GM12878 (cell line): ENCODE data around the gene DVL2. TPM values are rescaled to one million over a fixed set of nuclear protein-coding genes. Genes with fewer than 3 reads are reported as not detected.

Experiments used
- ATAC-seq: fragments of 200-7000 bp; cut with Tn5 transposase; 3 replicates; pipeline ENCODE4 v1.9.1; 2020; ENCODE audit warnings: mild to moderate bottlenecking, moderate library complexity
- BruUV-seq: library from RNA; stranded (reverse); fragments of 400-500 nt; replicated peaks from 2 replicates; lab custom pipeline; 2021; lab: Mats Ljungman, UMichigan
- CTCF ChIA-PET: fragments of 300-600 bp; sonication (Branson Sonifier 250); formaldehyde crosslinking; extraction: SDS; loops from one replicate; lab custom pipeline; 2021; ENCODE audit warnings: inconsistent platforms; lab: Yijun Ruan, JAX
- POLR2A ChIA-PET: fragments of 350-600 bp; formaldehyde crosslinking; extraction: SDS; loops from one replicate; lab custom pipeline; 2021; ENCODE audit warnings: inconsistent platforms; lab: Charles Lee
- RAD21 ChIA-PET: fragments of 300-600 bp; sonication (Branson Sonifier 250); formaldehyde crosslinking; loops from one replicate; lab custom pipeline; 2023; ENCODE audit warnings: antibody characterized with exemption; ENCODE audit not compliant: unreplicated experiment; lab: Charles Lee
- SMC1A ChIA-PET: fragments of 300-600 bp; sonication (Branson Sonifier 250); formaldehyde crosslinking; loops from one replicate; lab custom pipeline; 2023; ENCODE audit not compliant: unreplicated experiment, uncharacterized antibody; lab: Charles Lee
- DNase-seq: peaks from one replicate; pipeline ENCODE4 v3.0.0-alpha.2; 2011; ENCODE audit warnings: low read depth, low spot score
- FAIRE-seq: peaks from 3 replicates; lab custom pipeline; 2011; peaks lifted over from hg19 to GRCh38; lab: Jason Lieb, UNC
- H2AFZ ChIP-seq: 2 replicates; pipeline ENCODE4 v1.6.0; 2011; ENCODE audit warnings: low read depth, low read length, control low read depth; ENCODE audit not compliant: control insufficient read depth
- H3K27ac ChIP-seq: 2 replicates; pipeline ENCODE4 v1.5.1; 2011; ENCODE audit warnings: control low read depth; ENCODE audit not compliant: control insufficient read depth, insufficient read depth
- H3K27me3 ChIP-seq, 2 experiments: replicated peaks in 1 of 2; 2 replicates each; pipeline versions ENCODE4 v1.6.0 to v1.6.1; 2011; ENCODE audit warnings: low read length in 1 of 2; ENCODE audit not compliant: control insufficient read depth in 2 of 2, insufficient read depth in 2 of 2
- H3K36me3 ChIP-seq, 2 experiments: 2 replicates each; pipeline ENCODE4 v1.5.1; 2011; ENCODE audit warnings: low read length in 1 of 2; ENCODE audit not compliant: control insufficient read depth in 2 of 2, insufficient read depth in 2 of 2
- H3K4me1 ChIP-seq: 2 replicates; pipeline ENCODE4 v1.6.1; 2011; ENCODE audit warnings: mild to moderate bottlenecking, low read length, moderate library complexity, mixed read lengths; ENCODE audit not compliant: control insufficient read depth, insufficient read depth
- H3K4me2 ChIP-seq: 2 replicates; pipeline ENCODE4 v1.6.0; 2011; ENCODE audit warnings: control low read depth; ENCODE audit not compliant: control insufficient read depth, insufficient read depth
- H3K4me3 ChIP-seq: fragments of 200-600 bp; sonication (generic); 2 replicates; pipeline ENCODE4 v1.5.1; 2016
- H3K79me2 ChIP-seq: 2 replicates; pipeline ENCODE4 v1.6.0; 2011; ENCODE audit warnings: low read length; ENCODE audit not compliant: control insufficient read depth, insufficient read depth
- H3K9ac ChIP-seq: 2 replicates; pipeline ENCODE4 v1.8.0; 2011; ENCODE audit warnings: low read length, control low read depth, mixed read lengths; ENCODE audit not compliant: control insufficient read depth, insufficient read depth
- H3K9me3 ChIP-seq: replicated peaks from 3 replicates; pipeline ENCODE4 v1.5.1; 2011; ENCODE audit warnings: mild to moderate bottlenecking, low read length; ENCODE audit not compliant: control insufficient read depth, insufficient read depth
- H4K20me1 ChIP-seq: 2 replicates; pipeline ENCODE4 v1.6.0; 2011; ENCODE audit not compliant: control insufficient read depth, insufficient read depth
- NR2C1 ChIP-seq: fragments of 450-650 bp; IDR thresholded peaks from 2 replicates; pipeline ENCODE4 v1.6.1; 2017; ENCODE audit warnings: antibody characterized with exemption, mild to moderate bottlenecking, moderate library complexity
- NR2F1 ChIP-seq: fragments of 450-650 bp; conservative IDR thresholded peaks from 2 replicates; pipeline ENCODE4 v1.6.1; 2017; ENCODE audit warnings: mild to moderate bottlenecking
- PAX5 ChIP-seq: IDR thresholded peaks from 2 replicates; pipeline ENCODE4 v1.6.1; 2011; ENCODE audit warnings: low read depth, low read length, borderline replicate concordance
- PML ChIP-seq: IDR thresholded peaks from 2 replicates; pipeline ENCODE4 v1.6.1; 2012; ENCODE audit warnings: low read length, inconsistent platforms
- POLR2A ChIP-seq: IDR thresholded peaks from 2 replicates; pipeline ENCODE4 v1.6.1; 2011; ENCODE audit warnings: low read depth, mild to moderate bottlenecking, low read length
- WGBS: methylation state at CpG from one replicate; pipeline ENCODE4 v1.1.6; 2016; ENCODE audit warnings: low lambda C conversion rate; ENCODE audit not compliant: insufficient replicate concordance, insufficient coverage; ENCODE audit errors: missing lambda C conversion rate; 5-methylcytosine and 5-hydroxymethylcytosine counted together
- in situ Hi-C: fragments of 300-500 bp; cut with MboI; formaldehyde crosslinking; loops from 9 replicates; pipeline ENCODE4 v1.14.3; 2018; ENCODE audit warnings: mixed read lengths
- intact Hi-C: fragments of 100-400 bp; cut with micrococcal nuclease; formaldehyde crosslinking; loops from one replicate; pipeline ENCODE4 v1.14.2; 2022; ENCODE audit not compliant: unreplicated experiment
- polyA plus RNA-seq, 11 experiments: library from polyadenylated mRNA; depleted of rRNA in 4 of 11; unstranded in 6 of 11; stranded (reverse) in 5 of 11; fragments of >200 nt; fragmentation: Nextera tagmentation in 4 of 11; fragmentation: Illumina TruSeq in 1 of 11; extraction: Ambion mirVana in 4 of 11; extraction: Trizol in 1 of 11; gene quantifications; 1 replicate in 1 of 11; 2 replicates in 10 of 11; pipeline versions ENCODE4 v1.2.1 to v1.2.3, GENCODE V29; 2011 to 2016; ENCODE audit warnings: inconsistent platforms in 2 of 11, missing spikeins in 2 of 11, low read depth in 1 of 11
- total RNA-seq, 4 experiments: library from RNA; depleted of rRNA in 3 of 4; stranded (reverse); fragments of >200 nt in 3 of 4; fragmentation: Illumina TruSeq in 1 of 4; extraction: Trizol in 1 of 4; gene quantifications; 2 replicates each; pipeline versions ENCODE4 v1.2.1 to v1.2.3, GENCODE V29; 2013 to 2021
- TF ChIP-seq, protein P1 (sequence below): fragments of 450-650 bp; IDR thresholded peaks from 2 replicates; pipeline ENCODE4 v1.6.1; 2014; ENCODE audit warnings: mild to moderate bottlenecking
- TF ChIP-seq, protein P2 (sequence below): IDR thresholded peaks from 2 replicates; pipeline ENCODE4 v1.6.1; 2012; ENCODE audit warnings: low read depth, low read length, improper control_type of control experiment
- TF ChIP-seq, protein P3 (sequence below): IDR thresholded peaks from 2 replicates; pipeline ENCODE4 v1.6.1; 2012; ENCODE audit warnings: mild to moderate bottlenecking, low read depth, low read length
- TF ChIP-seq, protein P4 (sequence below): fragments of 450-650 bp; IDR thresholded peaks from 2 replicates; pipeline ENCODE4 v1.6.1; 2017; ENCODE audit warnings: antibody characterized with exemption, mild to moderate bottlenecking, moderate library complexity
- TF ChIP-seq, protein P5 (sequence below): IDR thresholded peaks from 2 replicates; pipeline ENCODE4 v1.6.1; 2011; ENCODE audit warnings: borderline replicate concordance, low read depth, mild to moderate bottlenecking, moderate library complexity, mixed read lengths, low read length; ENCODE audit not compliant: insufficient read depth; ENCODE audit errors: extremely low read length

DVL2 gene
- total and polyA plus RNA-seq, 10 of the 15 experiments (the other 5 are each of a cell fraction or from before 2014, with no cell fraction given), result 0.97 to 44.8 (median 23.2) TPM

DNA sequence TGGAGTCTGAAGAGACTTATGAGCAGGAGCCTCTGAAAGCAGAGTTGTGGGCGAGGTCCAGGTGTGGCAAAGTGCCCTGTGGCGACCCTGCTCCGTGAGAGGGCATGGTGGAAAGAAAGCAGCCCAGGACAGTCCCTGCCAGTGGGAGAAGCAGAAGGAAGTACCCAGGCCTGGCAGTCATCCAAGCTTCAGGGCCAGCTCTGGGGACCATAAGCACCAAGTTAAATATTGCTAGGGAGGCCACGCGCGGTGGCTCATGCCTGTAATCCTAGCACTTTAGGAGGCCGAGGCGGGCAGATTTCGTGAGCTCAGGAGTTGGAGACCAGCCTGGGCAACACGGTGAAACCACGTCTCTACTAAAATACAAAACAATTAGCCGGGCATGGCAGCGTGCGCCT, 50.2 kb downstream of the DVL2 start:
- Histone ChIP-seq H4K20me1 (no peaks in the 10 kb centered on the region), H3K79me2 (no peaks in the 10 kb centered on the region), H3K9me3 (no peaks in the 10 kb centered on the region), H3K36me3 (no peaks in the 10 kb centered on the region), H3K27me3 (no peaks in the 10 kb centered on the region), H3K4me3 (no peak overlapping the region), H3K9ac (no peak overlapping the region), H3K4me2 (no peak overlapping the region), H3K4me1 (no peaks in the 10 kb centered on the region), H3K27ac (no peak overlapping the region), H2AFZ (no peak overlapping the region)
- POLR2A ChIA-PET, result no interaction called here
- SMC1A ChIA-PET, result interaction anchor here (1.3 kb wide), 1 partner anchor 47 kb away, joined by 3 read pairs; no protein-coding TSS in a partner anchor
- FAIRE-seq (no peak), ATAC-seq (no peak), DNase-seq (no peak)
- 41% methylated on average over 14 of the region's 14 CpGs for WGBS
- RAD21 ChIA-PET, result no interaction called here
- in situ Hi-C loops, result no loop called here
- CTCF ChIA-PET, result no interaction called here
- intact Hi-C loops, result no loop called here
- no TSS peak for BruUV-seq
- TF ChIP-seq NR2C1 (no peak), PAX5 (no peak), NR2F1 (no peak), PML (no peak), POLR2A (no peak)
- TF ChIP-seq, protein P1, sequence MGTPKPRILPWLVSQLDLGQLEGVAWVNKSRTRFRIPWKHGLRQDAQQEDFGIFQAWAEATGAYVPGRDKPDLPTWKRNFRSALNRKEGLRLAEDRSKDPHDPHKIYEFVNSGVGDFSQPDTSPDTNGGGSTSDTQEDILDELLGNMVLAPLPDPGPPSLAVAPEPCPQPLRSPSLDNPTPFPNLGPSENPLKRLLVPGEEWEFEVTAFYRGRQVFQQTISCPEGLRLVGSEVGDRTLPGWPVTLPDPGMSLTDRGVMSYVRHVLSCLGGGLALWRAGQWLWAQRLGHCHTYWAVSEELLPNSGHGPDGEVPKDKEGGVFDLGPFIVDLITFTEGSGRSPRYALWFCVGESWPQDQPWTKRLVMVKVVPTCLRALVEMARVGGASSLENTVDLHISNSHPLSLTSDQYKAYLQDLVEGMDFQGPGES, result no peak
- TF ChIP-seq, protein P2, sequence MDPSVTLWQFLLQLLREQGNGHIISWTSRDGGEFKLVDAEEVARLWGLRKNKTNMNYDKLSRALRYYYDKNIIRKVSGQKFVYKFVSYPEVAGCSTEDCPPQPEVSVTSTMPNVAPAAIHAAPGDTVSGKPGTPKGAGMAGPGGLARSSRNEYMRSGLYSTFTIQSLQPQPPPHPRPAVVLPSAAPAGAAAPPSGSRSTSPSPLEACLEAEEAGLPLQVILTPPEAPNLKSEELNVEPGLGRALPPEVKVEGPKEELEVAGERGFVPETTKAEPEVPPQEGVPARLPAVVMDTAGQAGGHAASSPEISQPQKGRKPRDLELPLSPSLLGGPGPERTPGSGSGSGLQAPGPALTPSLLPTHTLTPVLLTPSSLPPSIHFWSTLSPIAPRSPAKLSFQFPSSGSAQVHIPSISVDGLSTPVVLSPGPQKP, result no peak
- TF ChIP-seq, protein P3, sequence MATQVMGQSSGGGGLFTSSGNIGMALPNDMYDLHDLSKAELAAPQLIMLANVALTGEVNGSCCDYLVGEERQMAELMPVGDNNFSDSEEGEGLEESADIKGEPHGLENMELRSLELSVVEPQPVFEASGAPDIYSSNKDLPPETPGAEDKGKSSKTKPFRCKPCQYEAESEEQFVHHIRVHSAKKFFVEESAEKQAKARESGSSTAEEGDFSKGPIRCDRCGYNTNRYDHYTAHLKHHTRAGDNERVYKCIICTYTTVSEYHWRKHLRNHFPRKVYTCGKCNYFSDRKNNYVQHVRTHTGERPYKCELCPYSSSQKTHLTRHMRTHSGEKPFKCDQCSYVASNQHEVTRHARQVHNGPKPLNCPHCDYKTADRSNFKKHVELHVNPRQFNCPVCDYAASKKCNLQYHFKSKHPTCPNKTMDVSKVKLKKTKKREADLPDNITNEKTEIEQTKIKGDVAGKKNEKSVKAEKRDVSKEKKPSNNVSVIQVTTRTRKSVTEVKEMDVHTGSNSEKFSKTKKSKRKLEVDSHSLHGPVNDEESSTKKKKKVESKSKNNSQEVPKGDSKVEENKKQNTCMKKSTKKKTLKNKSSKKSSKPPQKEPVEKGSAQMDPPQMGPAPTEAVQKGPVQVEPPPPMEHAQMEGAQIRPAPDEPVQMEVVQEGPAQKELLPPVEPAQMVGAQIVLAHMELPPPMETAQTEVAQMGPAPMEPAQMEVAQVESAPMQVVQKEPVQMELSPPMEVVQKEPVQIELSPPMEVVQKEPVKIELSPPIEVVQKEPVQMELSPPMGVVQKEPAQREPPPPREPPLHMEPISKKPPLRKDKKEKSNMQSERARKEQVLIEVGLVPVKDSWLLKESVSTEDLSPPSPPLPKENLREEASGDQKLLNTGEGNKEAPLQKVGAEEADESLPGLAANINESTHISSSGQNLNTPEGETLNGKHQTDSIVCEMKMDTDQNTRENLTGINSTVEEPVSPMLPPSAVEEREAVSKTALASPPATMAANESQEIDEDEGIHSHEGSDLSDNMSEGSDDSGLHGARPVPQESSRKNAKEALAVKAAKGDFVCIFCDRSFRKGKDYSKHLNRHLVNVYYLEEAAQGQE, result no peak
- TF ChIP-seq, protein P4, sequence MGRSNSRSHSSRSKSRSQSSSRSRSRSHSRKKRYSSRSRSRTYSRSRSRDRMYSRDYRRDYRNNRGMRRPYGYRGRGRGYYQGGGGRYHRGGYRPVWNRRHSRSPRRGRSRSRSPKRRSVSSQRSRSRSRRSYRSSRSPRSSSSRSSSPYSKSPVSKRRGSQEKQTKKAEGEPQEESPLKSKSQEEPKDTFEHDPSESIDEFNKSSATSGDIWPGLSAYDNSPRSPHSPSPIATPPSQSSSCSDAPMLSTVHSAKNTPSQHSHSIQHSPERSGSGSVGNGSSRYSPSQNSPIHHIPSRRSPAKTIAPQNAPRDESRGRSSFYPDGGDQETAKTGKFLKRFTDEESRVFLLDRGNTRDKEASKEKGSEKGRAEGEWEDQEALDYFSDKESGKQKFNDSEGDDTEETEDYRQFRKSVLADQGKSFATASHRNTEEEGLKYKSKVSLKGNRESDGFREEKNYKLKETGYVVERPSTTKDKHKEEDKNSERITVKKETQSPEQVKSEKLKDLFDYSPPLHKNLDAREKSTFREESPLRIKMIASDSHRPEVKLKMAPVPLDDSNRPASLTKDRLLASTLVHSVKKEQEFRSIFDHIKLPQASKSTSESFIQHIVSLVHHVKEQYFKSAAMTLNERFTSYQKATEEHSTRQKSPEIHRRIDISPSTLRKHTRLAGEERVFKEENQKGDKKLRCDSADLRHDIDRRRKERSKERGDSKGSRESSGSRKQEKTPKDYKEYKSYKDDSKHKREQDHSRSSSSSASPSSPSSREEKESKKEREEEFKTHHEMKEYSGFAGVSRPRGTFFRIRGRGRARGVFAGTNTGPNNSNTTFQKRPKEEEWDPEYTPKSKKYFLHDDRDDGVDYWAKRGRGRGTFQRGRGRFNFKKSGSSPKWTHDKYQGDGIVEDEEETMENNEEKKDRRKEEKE, result no peak
- TF ChIP-seq, protein P5, sequence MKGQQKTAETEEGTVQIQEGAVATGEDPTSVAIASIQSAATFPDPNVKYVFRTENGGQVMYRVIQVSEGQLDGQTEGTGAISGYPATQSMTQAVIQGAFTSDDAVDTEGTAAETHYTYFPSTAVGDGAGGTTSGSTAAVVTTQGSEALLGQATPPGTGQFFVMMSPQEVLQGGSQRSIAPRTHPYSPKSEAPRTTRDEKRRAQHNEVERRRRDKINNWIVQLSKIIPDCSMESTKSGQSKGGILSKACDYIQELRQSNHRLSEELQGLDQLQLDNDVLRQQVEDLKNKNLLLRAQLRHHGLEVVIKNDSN, result no peak
